Measurements from ENCODE around the gene SERTAD1. TPM values are rescaled to one million over a fixed set of nuclear protein-coding genes. Genes with fewer than 3 reads are reported as not detected.
A peak's percentile ranks its signal among the peaks of the same experiment; 100 is the strongest.

SERTAD1 gene
- total and polyA plus RNA-seq, 2 of the 8 experiments (the other 6 are each of a cell fraction or from before 2014, with no cell fraction given), result 5.4 to 6.6 TPM

- TF ChIP-seq YY1 (IDR thresholded peaks at IDR 0.05; ENCODE audit: low read depth, low read length) (no peak), BACH1 (IDR thresholded peaks at IDR 0.05; ENCODE audit: low read length) (peak; percentile 96), BCL11A (IDR thresholded peaks at IDR 0.05; ENCODE audit: low read depth in 2 of 2, low read length in 2 of 2) (no peak), SIX5 (IDR thresholded peaks at IDR 0.05; ENCODE audit: low read depth, low read length) (no peak), POLR2AphosphoS5 (IDR thresholded peaks at IDR 0.05; ENCODE audit: low read depth, low read length) (no peak), FOSL1 (IDR thresholded peaks at IDR 0.05; ENCODE audit: insufficient read depth, low read depth, low read length) (no peak), TCF12 (IDR thresholded peaks at IDR 0.05; ENCODE audit: low read depth, low read length) (no peak), CTBP2 (IDR thresholded peaks at IDR 0.05; ENCODE audit: borderline replicate concordance, insufficient read depth, insufficient read length, low read length) (no peak), CREB1 (IDR thresholded peaks at IDR 0.05) (no peak), MAFK (IDR thresholded peaks at IDR 0.05; ENCODE audit: low read depth, low read length) (peak; percentile 85), E2F6 (IDR thresholded peaks at IDR 0.05) (no peak), CHD2 (IDR thresholded peaks at IDR 0.05; ENCODE audit: low read length) (no peak), KDM4A (IDR thresholded peaks at IDR 0.05; ENCODE audit: low read depth, low read length, severe bottlenecking) (no peak), CEBPB (IDR thresholded peaks at IDR 0.05; ENCODE audit: low read depth, low read length) (no peak), RFX5 (IDR thresholded peaks at IDR 0.05; ENCODE audit: borderline replicate concordance, low read depth, low read length) (no peak), RXRA (IDR thresholded peaks at IDR 0.05; ENCODE audit: insufficient read depth, low read depth, low read length) (no peak), SIRT6 (IDR thresholded peaks at IDR 0.05; ENCODE audit: low read length) (no peak), EZH2 (IDR thresholded peaks at IDR 0.05; ENCODE audit: low read depth, low read length, severe bottlenecking) (no peak), SP4 (IDR thresholded peaks at IDR 0.05; ENCODE audit: low read length) (no peak), RNF2 (IDR thresholded peaks at IDR 0.05; ENCODE audit: borderline replicate concordance, low read depth, low read length, missing control alignments, poor library complexity, severe bottlenecking) (no peak), RBBP5 (IDR thresholded peaks at IDR 0.05; ENCODE audit: borderline replicate concordance, low read depth, low read length) (no peak), KDM5A (IDR thresholded peaks at IDR 0.05; ENCODE audit: low read length) (no peak), SP1 (IDR thresholded peaks at IDR 0.05; ENCODE audit: low read depth, low read length) (no peak), POLR2A (IDR thresholded peaks at IDR 0.05; ENCODE audit: control extremely low read depth in 1 of 2, low read depth in 2 of 2, low read length in 2 of 2) (no peak), POU5F1 (IDR thresholded peaks at IDR 0.05; ENCODE audit: low read depth, low read length) (no peak)
Observed at GRCh38 chr19:40464059-40465024, 38.5 kb upstream of the SERTAD1 start (continued).
